GM11168 (cell line): ENCODE measurements around the gene MIF4GD.

Experiments used
- in situ Hi-C: fragments of 300-500 bp; cut with MboI; formaldehyde crosslinking; loops from one replicate; pipeline ENCODE4 v1.12.0; 2022; ENCODE audit warnings: low sequenced_read_pairs; ENCODE audit not compliant: unreplicated experiment

MIF4GD gene

GRCh38 chr17:75238684-75239191, 32.3 kb downstream of the MIF4GD start:
- in situ Hi-C loops: no loop called here

GRCh38 chr17:75238020-75238580, 32.9 kb downstream of the MIF4GD start:
- in situ Hi-C loops: no loop called here

- in situ Hi-C loops: no loop called here
These were observed 33.7 kb downstream of the MIF4GD start for GRCh38 chr17:75237100-75238014.

GRCh38 chr17:75232786-75233185, 38.2 kb downstream of the MIF4GD start:
- in situ Hi-C loops: no loop called here

GRCh38 chr17:75231741-75232464, 39.1 kb downstream of the MIF4GD start:
- in situ Hi-C loops: no loop called here

GRCh38 chr17:75231071-75231470, 40.0 kb downstream of the MIF4GD start:
- in situ Hi-C loops: no loop called here

GRCh38 chr17:75228847-75229246, 42.2 kb downstream of the MIF4GD start:
- in situ Hi-C loops: no loop called here

GRCh38 chr17:75228305-75228704, 42.7 kb downstream of the MIF4GD start:
- in situ Hi-C loops: no loop called here

GRCh38 chr17:75227729-75228128, 43.3 kb downstream of the MIF4GD start:
- in situ Hi-C loops: no loop called here

- in situ Hi-C loops: no loop called here
These were observed 46.0 kb downstream of the MIF4GD start for GRCh38 chr17:75225016-75225415.

- in situ Hi-C loops: no loop called here
These were observed 51.2 kb downstream of the MIF4GD start for GRCh38 chr17:75219815-75220214.

GRCh38 chr17:75218131-75218530, 52.9 kb downstream of the MIF4GD start:
- in situ Hi-C loops: no loop called here
